ENCODE data around the gene AGBL1.

AGBL1 gene

DNA sequence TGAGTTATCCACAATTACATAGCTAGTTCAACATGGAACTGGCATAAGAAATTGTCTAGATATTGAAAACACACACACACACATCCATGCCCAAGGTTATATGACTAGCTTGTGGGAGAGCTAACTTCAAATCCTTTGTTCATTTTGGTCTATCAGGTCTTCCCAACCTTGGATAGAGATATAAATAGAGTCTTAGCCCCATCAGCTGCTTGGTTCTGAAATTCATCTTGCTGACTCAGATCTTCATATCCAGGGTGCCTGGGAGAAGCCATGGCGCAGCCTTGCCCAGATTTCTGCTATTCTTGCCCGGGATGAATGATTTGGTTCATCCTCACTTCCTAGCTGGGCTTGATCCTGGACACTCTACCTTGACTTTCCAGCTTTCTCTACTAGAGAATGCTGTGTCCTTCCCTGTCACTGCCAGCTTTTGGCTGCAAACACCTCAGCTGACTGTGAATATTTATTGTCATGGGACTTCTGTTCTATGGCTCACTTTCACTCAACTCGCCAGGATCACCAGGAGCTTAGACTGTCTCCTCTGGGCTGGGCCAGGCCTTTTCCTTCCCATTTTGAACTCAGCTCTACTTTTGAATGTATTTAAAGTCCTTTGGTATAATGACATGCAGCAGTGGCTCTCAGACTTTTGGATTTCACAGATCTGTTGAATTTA, 324.4 kb downstream of the AGBL1 start:
- H3K27me3 Mint-ChIP-seq (ENCODE audit: low read depth, poor library complexity), result peaks cover 9% of the 10 kb centered on the region
- no peak for TF ChIP-seq CTCF (IDR thresholded peaks at IDR 0.05)

GRCh38 chr15:86408261-86408660, 328.6 kb downstream of the AGBL1 start:
- Mint-ChIP-seq H3K36me3 (ENCODE audit: low read depth) (no peaks in the 10 kb centered on the region), H3K27ac (no peak overlapping the region), H3K27me3 (ENCODE audit: low read depth, poor library complexity) (peaks cover 7% of the 10 kb centered on the region), H3K4me3 (no peak overlapping the region), H3K4me1 (no peaks in the 10 kb centered on the region), H3K9me3 (no peaks in the 10 kb centered on the region)
- no peak for TF ChIP-seq CTCF (IDR thresholded peaks at IDR 0.05)
- DNase-seq, result no peak

More for the DNA sequence above, 324.4 kb downstream of the AGBL1 start:
- Mint-ChIP-seq H3K4me1 (no peaks in the 10 kb centered on the region), H3K4me3 (no peak overlapping the region), H3K27ac (no peak overlapping the region), H3K9me3 (no peaks in the 10 kb centered on the region), H3K36me3 (ENCODE audit: low read depth) (no peaks in the 10 kb centered on the region)
- no peak for DNase-seq

GRCh38 chr15:86411916-86412315, 332.2 kb downstream of the AGBL1 start:
- no peaks in the 10 kb centered on the region for H3K4me1 Mint-ChIP-seq
- TF ChIP-seq CTCF (IDR thresholded peaks at IDR 0.05), result no peak
- H3K36me3 Mint-ChIP-seq (ENCODE audit: low read depth), result no peaks in the 10 kb centered on the region
- peaks cover 7% of the 10 kb centered on the region for H3K27me3 Mint-ChIP-seq (ENCODE audit: low read depth, poor library complexity)
- no peak overlapping the region for H3K4me3 Mint-ChIP-seq
- H3K9me3 Mint-ChIP-seq, result no peaks in the 10 kb centered on the region
- no peak overlapping the region for H3K27ac Mint-ChIP-seq
- no peak for DNase-seq

DNA sequence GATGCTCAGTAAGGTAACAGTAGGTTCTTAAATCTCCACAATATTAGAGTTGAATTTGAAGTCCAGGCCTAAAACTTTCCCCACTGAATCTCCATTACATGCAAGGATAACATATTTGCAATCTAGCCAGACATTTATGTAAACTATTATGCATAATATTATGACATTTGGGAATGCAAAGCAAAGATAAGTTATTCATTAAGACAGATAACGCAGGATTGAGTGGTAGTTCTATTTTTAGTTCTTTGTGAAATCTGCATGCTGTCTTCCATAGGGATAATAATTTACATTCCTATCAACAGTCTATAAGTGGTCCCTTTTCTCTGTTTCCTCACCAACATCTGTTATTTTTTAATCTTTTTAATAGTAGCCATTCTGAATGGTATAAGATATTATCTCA, 333.5 kb downstream of the AGBL1 start:
- no peak for TF ChIP-seq CTCF (IDR thresholded peaks at IDR 0.05)
- Mint-ChIP-seq H3K9me3 (no peaks in the 10 kb centered on the region), H3K4me3 (no peak overlapping the region), H3K4me1 (no peaks in the 10 kb centered on the region), H3K27me3 (ENCODE audit: low read depth, poor library complexity) (peaks cover 8% of the 10 kb centered on the region), H3K36me3 (ENCODE audit: low read depth) (no peaks in the 10 kb centered on the region), H3K27ac (no peak overlapping the region)
- no peak for DNase-seq

GRCh38 chr15:86425746-86426145, 346.1 kb downstream of the AGBL1 start:
- DNase-seq, result no peak
- Mint-ChIP-seq H3K27ac (no peak overlapping the region), H3K4me1 (no peaks in the 10 kb centered on the region), H3K36me3 (ENCODE audit: low read depth) (no peaks in the 10 kb centered on the region), H3K4me3 (no peak overlapping the region), H3K27me3 (ENCODE audit: low read depth, poor library complexity) (peaks cover 7% of the 10 kb centered on the region), H3K9me3 (peaks cover 31% of the 10 kb centered on the region)
- no peak for TF ChIP-seq CTCF (IDR thresholded peaks at IDR 0.05)

DNA sequence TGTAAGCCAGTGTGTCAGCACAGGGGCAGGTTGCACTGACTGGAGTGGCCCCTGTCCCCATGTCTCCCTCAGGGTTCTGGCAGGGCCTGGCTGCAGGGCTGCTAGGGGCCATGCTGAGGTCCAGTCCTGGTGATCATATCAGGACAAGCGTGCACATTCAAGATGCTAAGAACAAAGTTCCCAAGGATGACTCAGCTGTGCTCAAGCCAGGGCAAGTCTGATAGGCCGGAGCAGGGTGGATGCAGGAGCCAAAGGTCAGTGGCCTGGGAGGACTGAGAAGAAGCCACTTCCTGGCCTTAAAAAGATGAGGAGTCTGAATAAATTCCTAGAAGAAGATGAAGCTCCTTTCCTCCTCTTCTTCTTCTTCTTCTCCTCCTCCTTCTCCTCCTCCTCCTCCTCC, 353.2 kb downstream of the AGBL1 start:
- Mint-ChIP-seq H3K27me3 (ENCODE audit: low read depth, poor library complexity) (peaks cover 5% of the 10 kb centered on the region), H3K36me3 (ENCODE audit: low read depth) (no peaks in the 10 kb centered on the region), H3K27ac (no peak overlapping the region), H3K4me1 (peaks cover 11% of the 10 kb centered on the region), H3K9me3 (no peaks in the 10 kb centered on the region), H3K4me3 (no peak overlapping the region)
- no peak for DNase-seq
- TF ChIP-seq CTCF (IDR thresholded peaks at IDR 0.05), result no peak

All from nephron progenitor cell (in vitro differentiated cells).